Neuronal stem cell (in vitro differentiated cells): Measurements from ENCODE around the gene ADAP1.
A peak's percentile ranks its signal among the peaks of the same experiment; 100 is the strongest.

Experiments used
- DNase-seq: peaks from one replicate; pipeline ENCODE4 v3.0.0-alpha.2; 2013; ENCODE audit warnings: low spot score
- H2AFZ ChIP-seq: one replicate; pipeline ENCODE4 v1.6.1; 2013; ENCODE audit warnings: mild to moderate bottlenecking, low read length, inconsistent platforms
- H2AK5ac ChIP-seq: 2 replicates; pipeline ENCODE4 v1.6.1; 2013; ENCODE audit warnings: low read depth, mild to moderate bottlenecking, inconsistent platforms, low read length, moderate library complexity, mixed read lengths
- H2BK120ac ChIP-seq: 2 replicates; pipeline ENCODE4 v1.6.1; 2013; ENCODE audit warnings: low read depth, mild to moderate bottlenecking, inconsistent platforms, low read length, moderate library complexity, mixed read lengths
- H2BK12ac ChIP-seq: one replicate; pipeline ENCODE4 v1.6.1; 2013; ENCODE audit warnings: low read length, inconsistent platforms
- H2BK15ac ChIP-seq: 2 replicates; pipeline ENCODE4 v1.6.1; 2013; ENCODE audit warnings: mild to moderate bottlenecking, low read length, inconsistent platforms, mixed read lengths
- H2BK5ac ChIP-seq: one replicate; pipeline ENCODE4 v1.6.1; 2013; ENCODE audit warnings: inconsistent platforms, mild to moderate bottlenecking, low read length, moderate library complexity
- H3K14ac ChIP-seq: one replicate; pipeline ENCODE4 v1.6.1; 2013; ENCODE audit warnings: low read length, inconsistent platforms
- H3K18ac ChIP-seq: 2 replicates; pipeline ENCODE4 v1.6.1; 2013; ENCODE audit warnings: low read length, inconsistent platforms
- H3K23ac ChIP-seq: 2 replicates; pipeline ENCODE4 v1.6.1; 2013; ENCODE audit warnings: low read depth, mild to moderate bottlenecking, mixed read lengths, low read length, inconsistent platforms; ENCODE audit not compliant: poor library complexity
- H3K27ac ChIP-seq: replicated peaks from 3 replicates; pipeline ENCODE4 v1.5.1; 2013; ENCODE audit warnings: low read length, inconsistent platforms
- H3K27me3 ChIP-seq, 3 experiments: 2 replicates each; pipeline ENCODE4 v1.6.1; 2013; ENCODE audit warnings: low read length in 3 of 3, mild to moderate bottlenecking in 2 of 3, inconsistent platforms in 1 of 3, low read depth in 1 of 3, mixed read lengths in 1 of 3, moderate library complexity in 1 of 3; ENCODE audit not compliant: control insufficient read depth in 3 of 3, insufficient read depth in 3 of 3
- H3K36me3 ChIP-seq, 2 donors: replicated peaks in 1 of 2; 2 replicates each; pipeline ENCODE4 v1.6.1; 2013; ENCODE audit warnings: low read length in 2 of 2; ENCODE audit not compliant: control insufficient read depth in 2 of 2, insufficient read depth in 2 of 2
- H3K4ac ChIP-seq: 2 replicates; pipeline ENCODE4 v1.6.1; 2013; ENCODE audit warnings: inconsistent platforms, mild to moderate bottlenecking, low read length, moderate library complexity
- H3K4me1 ChIP-seq, 2 donors: 1 replicate in 1 of 2; 2 replicates in 1 of 2; pipeline ENCODE4 v1.6.1; 2013; ENCODE audit warnings: low read length in 2 of 2, low read depth in 1 of 2; ENCODE audit not compliant: control insufficient read depth in 2 of 2, insufficient read depth in 1 of 2
- H3K4me2 ChIP-seq: one replicate; pipeline ENCODE4 v1.6.1; 2013; ENCODE audit warnings: mild to moderate bottlenecking, low read length, inconsistent platforms; ENCODE audit not compliant: insufficient read depth, poor library complexity, severe bottlenecking
- H3K4me3 ChIP-seq, 2 donors: 2 replicates each; pipeline ENCODE4 v1.5.1; 2013; ENCODE audit warnings: low read length in 2 of 2, mild to moderate bottlenecking in 2 of 2, inconsistent platforms in 1 of 2, moderate library complexity in 1 of 2
- H3K79me1 ChIP-seq: one replicate; pipeline ENCODE4 v1.6.1; 2013; ENCODE audit warnings: low read depth, mild to moderate bottlenecking, inconsistent platforms, low read length, moderate library complexity
- H3K9ac ChIP-seq: one replicate; pipeline ENCODE4 v1.6.1; 2013; ENCODE audit warnings: mild to moderate bottlenecking, low read depth, low read length, inconsistent platforms; ENCODE audit not compliant: poor library complexity
- H3K9me3 ChIP-seq, 2 donors: replicated peaks in 1 of 2; 2 replicates each; pipeline versions ENCODE3 to v1.6.1; 2013; ENCODE audit warnings: low read length in 2 of 2, mild to moderate bottlenecking in 2 of 2, inconsistent platforms in 1 of 2, low read depth in 1 of 2, mixed read lengths in 1 of 2, moderate library complexity in 1 of 2; ENCODE audit not compliant: control insufficient read depth in 2 of 2, insufficient read depth in 1 of 2
- H4K8ac ChIP-seq: one replicate; pipeline ENCODE4 v1.6.1; 2013; ENCODE audit warnings: low read depth, mild to moderate bottlenecking, inconsistent platforms, low read length, moderate library complexity
- H4K91ac ChIP-seq: one replicate; pipeline ENCODE4 v1.6.1; 2013; ENCODE audit warnings: low read length, low read depth, mild to moderate bottlenecking, inconsistent platforms; ENCODE audit not compliant: poor library complexity
- WGBS, 2 donors: extraction: QIAGEN DNeasy Blood & Tissue Kit; methylation state at CpG; one replicate each; pipeline ENCODE4 v1.1.7; 2013; ENCODE audit warnings: missing lambda C conversion rate in 2 of 2, mixed read lengths in 1 of 2; ENCODE audit not compliant: insufficient read length in 2 of 2, insufficient replicate concordance in 1 of 2; ENCODE audit errors: extremely low coverage in 2 of 2; 5-methylcytosine and 5-hydroxymethylcytosine counted together

ADAP1 gene

GRCh38 chr7:876972-877311 is 77.5 kb downstream of the ADAP1 start:
- no peaks in the 10 kb centered on the region for H3K9me3 ChIP-seq
- peak overlapping the region; percentile 93 for H2AFZ ChIP-seq
- peaks cover 13% of the 10 kb centered on the region for H3K79me1 ChIP-seq
- H3K4ac ChIP-seq = no peak overlapping the region
- peak overlapping the region; percentile 95 for H3K23ac ChIP-seq
- no peak overlapping the region for H3K27ac ChIP-seq
- H3K14ac ChIP-seq = no peak overlapping the region
- H2BK15ac ChIP-seq = peak overlapping the region; percentile 16
- H3K27me3 ChIP-seq = no peaks in the 10 kb centered on the region
- H2BK5ac ChIP-seq = peak overlapping the region; percentile 75
- H3K4me1 ChIP-seq = peaks cover 4 to 17% of the 10 kb centered on the region in 2 donors
- H3K4me3 ChIP-seq = peak overlapping the region; percentile 91 to 98
- H2BK12ac ChIP-seq = no peak overlapping the region
- no peak overlapping the region for H4K91ac ChIP-seq
- H3K4me2 ChIP-seq = peak overlapping the region; percentile 76
- H2AK5ac ChIP-seq = peak overlapping the region; percentile 82
- peaks cover 17 to 62% of the 10 kb centered on the region in 2 donors for H3K36me3 ChIP-seq
- H3K9ac ChIP-seq = peak overlapping the region; percentile 99
- H2BK120ac ChIP-seq = no peak overlapping the region
- H3K18ac ChIP-seq = peak overlapping the region; percentile 92
- peak; percentile 33 for DNase-seq
- no CpG with 5 or more reads among the region's 26 CpGs for WGBS, 2 donors
- H4K8ac ChIP-seq = peak overlapping the region; percentile 54

- H3K27ac ChIP-seq = peak within 1 kb of the TSS; percentile 78
- peaks cover 12% of the 10 kb centered on the region for H3K79me1 ChIP-seq
- peak within 1 kb of the TSS; percentile 99 for H3K9ac ChIP-seq
- peak within 1 kb of the TSS; percentile 91 to 98 for H3K4me3 ChIP-seq
- H3K4ac ChIP-seq = no peak within 1 kb of the TSS
- peaks cover 4 to 17% of the 10 kb centered on the region in 2 donors for H3K4me1 ChIP-seq
- no peak within 1 kb of the TSS for H4K91ac ChIP-seq
- H2AK5ac ChIP-seq = peak within 1 kb of the TSS; percentile 98
- peaks cover 17 to 64% of the 10 kb centered on the region in 2 donors for H3K36me3 ChIP-seq
- H2BK5ac ChIP-seq = peak within 1 kb of the TSS; percentile 75
- H3K14ac ChIP-seq = no peak within 1 kb of the TSS
- H2BK12ac ChIP-seq = no peak within 1 kb of the TSS
- no peaks in the 10 kb centered on the region for H3K9me3 ChIP-seq
- no CpG with 5 or more reads among the region's 129 CpGs for WGBS, 2 donors
- DNase-seq = peak; percentile 94
- peak within 1 kb of the TSS; percentile 76 for H3K4me2 ChIP-seq
- peak within 1 kb of the TSS; percentile 54 for H4K8ac ChIP-seq
- H2BK120ac ChIP-seq = no peak within 1 kb of the TSS
- peak within 1 kb of the TSS; percentile 96 for H3K18ac ChIP-seq
- H3K23ac ChIP-seq = peak within 1 kb of the TSS; percentile 95
- peak within 1 kb of the TSS; percentile 93 for H2AFZ ChIP-seq
- H3K27me3 ChIP-seq = no peaks in the 10 kb centered on the region
- peak within 1 kb of the TSS; percentile 16 for H2BK15ac ChIP-seq
Measured at GRCh38 chr7:876077-876971, 78.2 kb downstream of the ADAP1 start, which contains the start of gene GET4. GET4 (plus strand) TSS chr7:876554; CDS start chr7:876646, 92 bp downstream.

DNA sequence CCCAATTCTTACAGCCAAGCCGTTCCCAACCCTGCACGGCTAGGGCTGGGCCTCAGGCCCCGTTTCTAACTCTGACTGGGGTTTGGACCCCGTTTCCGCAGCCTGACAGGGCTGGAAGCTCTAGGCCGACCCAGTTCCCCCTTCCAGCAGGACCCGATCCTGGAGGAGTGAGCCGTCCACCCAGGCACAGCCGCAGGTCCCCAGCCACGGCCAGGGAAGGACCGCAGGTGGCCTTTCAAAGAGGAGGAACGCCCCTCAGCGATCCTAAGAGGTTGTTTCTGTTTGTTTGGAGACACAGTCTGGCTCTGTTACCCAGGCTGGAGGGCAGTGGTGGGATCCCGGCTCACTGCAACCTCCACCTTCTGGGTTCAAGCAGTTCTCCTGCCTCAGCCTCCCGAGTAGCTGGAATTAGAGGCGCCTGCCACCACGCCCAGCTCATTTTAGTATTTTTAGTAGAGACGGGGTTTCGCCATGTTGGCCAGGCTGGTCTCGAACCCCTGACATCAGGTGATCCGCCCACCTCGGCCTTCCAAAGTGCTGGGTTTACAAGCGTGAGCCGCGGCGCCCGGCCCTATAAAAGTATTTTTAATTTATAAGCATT is 78.9 kb downstream of the ADAP1 start:
- Histone ChIP-seq H3K27ac (no peak overlapping the region), H3K23ac (no peak overlapping the region), H3K27me3 (no peaks in the 10 kb centered on the region), H2BK12ac (no peak overlapping the region), H3K18ac (peak overlapping the region; percentile 9), H3K4me2 (no peak overlapping the region), H4K91ac (no peak overlapping the region), H2AK5ac (peak overlapping the region; percentile 98), H3K9ac (peak overlapping the region; percentile 25), H3K4me1 (peaks cover 4 to 17% of the 10 kb centered on the region in 2 donors), H3K79me1 (peaks cover 10% of the 10 kb centered on the region), H4K8ac (no peak overlapping the region), H3K4ac (no peak overlapping the region), H3K14ac (no peak overlapping the region), H3K4me3 (no peak overlapping the region), H2BK15ac (no peak overlapping the region), H2BK5ac (peak overlapping the region; percentile 42), H2AFZ (peak overlapping the region; percentile 93), H3K9me3 (no peaks in the 10 kb centered on the region), H2BK120ac (no peak overlapping the region), H3K36me3 (peaks cover 17 to 70% of the 10 kb centered on the region in 2 donors)
- no CpG with 5 or more reads among the region's 27 CpGs for WGBS, 2 donors
- no peak for DNase-seq

DNA sequence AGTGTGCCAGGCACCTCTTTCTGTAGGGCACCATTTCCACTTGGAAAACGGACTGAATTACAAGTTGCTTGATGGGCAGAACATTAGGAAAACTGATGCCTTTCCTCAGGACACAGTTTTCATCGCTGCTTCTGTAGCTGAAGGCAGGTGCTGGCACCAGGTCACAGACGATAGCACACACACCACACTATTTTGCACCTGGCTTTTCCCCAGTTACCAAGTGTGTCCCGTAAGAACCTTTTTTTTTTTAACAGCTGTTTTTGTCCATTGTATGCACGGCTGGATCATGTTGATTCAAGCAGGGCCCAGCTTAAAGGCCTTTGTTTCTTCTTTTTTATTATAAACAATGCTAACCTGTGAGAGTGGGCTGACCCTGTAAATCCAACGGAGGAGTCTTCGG is 79.4 kb downstream of the ADAP1 start:
- DNase-seq = no peak
- H3K36me3 ChIP-seq = peaks cover 17 to 70% of the 10 kb centered on the region in 2 donors

More for the DNA sequence above, 79.4 kb downstream of the ADAP1 start:
- Histone ChIP-seq H2BK120ac (no peak overlapping the region), H3K4me2 (no peak overlapping the region), H3K4me1 (peaks cover 4 to 17% of the 10 kb centered on the region in 2 donors), H3K4me3 (peak overlapping the region in 1 of 2 donors; percentile 55), H3K14ac (no peak overlapping the region), H4K8ac (no peak overlapping the region), H3K27ac (peak overlapping the region; percentile 47), H2BK15ac (peak overlapping the region; percentile 47), H3K9me3 (no peaks in the 10 kb centered on the region), H2BK5ac (peak overlapping the region; percentile 42), H2AK5ac (peak overlapping the region; percentile 98), H4K91ac (no peak overlapping the region), H2BK12ac (no peak overlapping the region), H3K23ac (no peak overlapping the region), H3K27me3 (no peaks in the 10 kb centered on the region), H2AFZ (no peak overlapping the region), H3K9ac (no peak overlapping the region), H3K18ac (no peak overlapping the region), H3K79me1 (peaks cover 8% of the 10 kb centered on the region), H3K4ac (no peak overlapping the region)
- WGBS, 2 donors = no CpG with 5 or more reads among the region's 7 CpGs
